Colonic mucosa (tissue), 4 donors: Measurements from ENCODE around the gene MYCN. TPM values are rescaled to one million over a fixed set of nuclear protein-coding genes. Genes with fewer than 3 reads are reported as not detected.

Source experiments
- DNase-seq: peaks from one replicate; pipeline ENCODE4 v3.0.0-alpha.2; 2020
- H3K27ac ChIP-seq: fragments of 200-600 bp; one replicate; pipeline ENCODE4 v1.8.0; 2021
- H3K27me3 ChIP-seq: fragments of 200-600 bp; one replicate; pipeline ENCODE4 v1.8.0; 2021
- H3K36me3 ChIP-seq: fragments of 200-600 bp; one replicate; pipeline ENCODE4 v1.8.0; 2021
- H3K4me1 ChIP-seq: fragments of 200-600 bp; one replicate; pipeline ENCODE4 v1.8.0; 2021; ENCODE audit warnings: mild to moderate bottlenecking
- H3K4me3 ChIP-seq: fragments of 200-600 bp; one replicate; pipeline ENCODE4 v1.8.0; 2021
- H3K9ac ChIP-seq, 2 donors: one replicate each; pipeline ENCODE4 v1.7.0; 2013; ENCODE audit warnings: control low read depth in 2 of 2, low read depth in 2 of 2, low read length in 2 of 2
- H3K9me3 ChIP-seq: fragments of 200-600 bp; one replicate; pipeline ENCODE4 v1.8.0; 2021
- intact Hi-C: fragments of 100-400 bp; cut with DNase I; formaldehyde crosslinking; loops from one replicate; pipeline ENCODE4 v1.14.1; 2022
- total RNA-seq, 2 donors: library from RNA; stranded (reverse); fragmentation: NEBNext Ultra II Directional in 1 of 2; extraction: Animal tissue kit (Norgen Biotek cat#: 25700) in 1 of 2; gene quantifications; one replicate each; pipeline ENCODE4 v1.2.1, GENCODE V29; 2021
- TF ChIP-seq, protein P1 (sequence below): fragments of 200-600 bp; IDR thresholded peaks from one replicate; pipeline ENCODE4 v1.8.0; 2022; ENCODE audit warnings: antibody characterized with exemption, mild to moderate bottlenecking
- donor health status: healthy.
- donor health status: DM: no; HTN: no; CAD: no.
- donor health status: DM: no; HTN: no; CAD: no.

Gene MYCN
- total RNA-seq, 2 donors from 2014 or later, result 1.5 to 1.7 TPM

DNA sequence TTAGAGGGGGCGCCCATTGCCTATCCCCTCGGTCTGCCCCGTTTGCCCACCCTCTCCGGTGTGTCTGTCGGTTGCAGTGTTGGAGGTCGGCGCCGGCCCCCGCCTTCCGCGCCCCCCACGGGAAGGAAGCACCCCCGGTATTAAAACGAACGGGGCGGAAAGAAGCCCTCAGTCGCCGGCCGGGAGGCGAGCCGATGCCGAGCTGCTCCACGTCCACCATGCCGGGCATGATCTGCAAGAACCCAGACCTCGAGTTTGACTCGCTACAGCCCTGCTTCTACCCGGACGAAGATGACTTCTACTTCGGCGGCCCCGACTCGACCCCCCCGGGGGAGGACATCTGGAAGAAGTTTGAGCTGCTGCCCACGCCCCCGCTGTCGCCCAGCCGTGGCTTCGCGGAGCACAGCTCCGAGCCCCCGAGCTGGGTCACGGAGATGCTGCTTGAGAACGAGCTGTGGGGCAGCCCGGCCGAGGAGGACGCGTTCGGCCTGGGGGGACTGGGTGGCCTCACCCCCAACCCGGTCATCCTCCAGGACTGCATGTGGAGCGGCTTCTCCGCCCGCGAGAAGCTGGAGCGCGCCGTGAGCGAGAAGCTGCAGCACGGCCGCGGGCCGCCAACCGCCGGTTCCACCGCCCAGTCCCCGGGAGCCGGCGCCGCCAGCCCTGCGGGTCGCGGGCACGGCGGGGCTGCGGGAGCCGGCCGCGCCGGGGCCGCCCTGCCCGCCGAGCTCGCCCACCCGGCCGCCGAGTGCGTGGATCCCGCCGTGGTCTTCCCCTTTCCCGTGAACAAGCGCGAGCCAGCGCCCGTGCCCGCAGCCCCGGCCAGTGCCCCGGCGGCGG is 1.7 kb downstream of the MYCN start:
- peak overlapping the region; percentile 51 for H3K4me3 ChIP-seq
- TF ChIP-seq, protein P1, sequence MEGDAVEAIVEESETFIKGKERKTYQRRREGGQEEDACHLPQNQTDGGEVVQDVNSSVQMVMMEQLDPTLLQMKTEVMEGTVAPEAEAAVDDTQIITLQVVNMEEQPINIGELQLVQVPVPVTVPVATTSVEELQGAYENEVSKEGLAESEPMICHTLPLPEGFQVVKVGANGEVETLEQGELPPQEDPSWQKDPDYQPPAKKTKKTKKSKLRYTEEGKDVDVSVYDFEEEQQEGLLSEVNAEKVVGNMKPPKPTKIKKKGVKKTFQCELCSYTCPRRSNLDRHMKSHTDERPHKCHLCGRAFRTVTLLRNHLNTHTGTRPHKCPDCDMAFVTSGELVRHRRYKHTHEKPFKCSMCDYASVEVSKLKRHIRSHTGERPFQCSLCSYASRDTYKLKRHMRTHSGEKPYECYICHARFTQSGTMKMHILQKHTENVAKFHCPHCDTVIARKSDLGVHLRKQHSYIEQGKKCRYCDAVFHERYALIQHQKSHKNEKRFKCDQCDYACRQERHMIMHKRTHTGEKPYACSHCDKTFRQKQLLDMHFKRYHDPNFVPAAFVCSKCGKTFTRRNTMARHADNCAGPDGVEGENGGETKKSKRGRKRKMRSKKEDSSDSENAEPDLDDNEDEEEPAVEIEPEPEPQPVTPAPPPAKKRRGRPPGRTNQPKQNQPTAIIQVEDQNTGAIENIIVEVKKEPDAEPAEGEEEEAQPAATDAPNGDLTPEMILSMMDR, result no peak
- H3K36me3 ChIP-seq, result no peaks in the 10 kb centered on the region
- no peak overlapping the region for H3K27ac ChIP-seq
- no peaks in the 10 kb centered on the region for H3K9me3 ChIP-seq
- H3K4me1 ChIP-seq, result peaks cover 6% of the 10 kb centered on the region
- H3K9ac ChIP-seq, result peak overlapping the region in 1 of 2 donors; percentile 29
- H3K27me3 ChIP-seq, result peaks cover 17% of the 10 kb centered on the region
- intact Hi-C loops, result loop anchor here (2.0 kb wide), 1 partner anchor 277 kb away; no protein-coding TSS in a partner anchor
- DNase-seq, result peak; percentile 30

DNA sequence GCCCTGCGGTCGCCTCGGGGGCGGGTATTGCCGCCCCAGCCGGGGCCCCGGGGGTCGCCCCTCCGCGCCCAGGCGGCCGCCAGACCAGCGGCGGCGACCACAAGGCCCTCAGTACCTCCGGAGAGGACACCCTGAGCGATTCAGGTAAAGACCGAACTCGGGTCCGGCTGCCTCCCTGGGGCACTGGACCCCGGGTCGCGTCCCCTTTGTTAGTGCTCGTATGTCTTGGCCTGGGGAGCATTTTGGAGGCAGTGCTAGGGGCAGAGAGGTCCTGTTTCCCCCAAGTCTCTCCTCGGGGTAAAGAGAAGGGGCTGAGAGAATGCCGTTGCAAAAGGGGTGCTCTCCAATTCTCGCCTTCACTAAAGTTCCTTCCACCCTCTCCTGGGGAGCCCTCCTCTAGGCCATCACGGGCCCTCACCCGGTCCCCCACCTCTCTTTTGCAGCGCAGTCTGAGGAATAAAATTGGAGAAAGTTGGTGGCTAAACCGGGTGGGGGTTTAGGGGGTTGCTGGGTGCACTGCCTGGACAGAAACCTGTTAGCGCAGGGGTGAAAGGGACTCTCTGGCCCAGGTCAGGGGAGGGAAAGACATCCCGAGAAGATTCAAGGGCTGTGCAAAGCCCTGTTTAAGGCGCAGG is 2.5 kb downstream of the MYCN start:
- DNase-seq, result no peak
- Histone ChIP-seq H3K36me3 (no peaks in the 10 kb centered on the region), H3K9ac (peak overlapping the region; percentile 14 to 28), H3K9me3 (no peaks in the 10 kb centered on the region), H3K4me1 (peaks cover 6% of the 10 kb centered on the region), H3K4me3 (no peak overlapping the region), H3K27me3 (peaks cover 17% of the 10 kb centered on the region), H3K27ac (no peak overlapping the region)
- intact Hi-C loops, result no loop called here
- TF ChIP-seq, protein P1, result no peak

DNA sequence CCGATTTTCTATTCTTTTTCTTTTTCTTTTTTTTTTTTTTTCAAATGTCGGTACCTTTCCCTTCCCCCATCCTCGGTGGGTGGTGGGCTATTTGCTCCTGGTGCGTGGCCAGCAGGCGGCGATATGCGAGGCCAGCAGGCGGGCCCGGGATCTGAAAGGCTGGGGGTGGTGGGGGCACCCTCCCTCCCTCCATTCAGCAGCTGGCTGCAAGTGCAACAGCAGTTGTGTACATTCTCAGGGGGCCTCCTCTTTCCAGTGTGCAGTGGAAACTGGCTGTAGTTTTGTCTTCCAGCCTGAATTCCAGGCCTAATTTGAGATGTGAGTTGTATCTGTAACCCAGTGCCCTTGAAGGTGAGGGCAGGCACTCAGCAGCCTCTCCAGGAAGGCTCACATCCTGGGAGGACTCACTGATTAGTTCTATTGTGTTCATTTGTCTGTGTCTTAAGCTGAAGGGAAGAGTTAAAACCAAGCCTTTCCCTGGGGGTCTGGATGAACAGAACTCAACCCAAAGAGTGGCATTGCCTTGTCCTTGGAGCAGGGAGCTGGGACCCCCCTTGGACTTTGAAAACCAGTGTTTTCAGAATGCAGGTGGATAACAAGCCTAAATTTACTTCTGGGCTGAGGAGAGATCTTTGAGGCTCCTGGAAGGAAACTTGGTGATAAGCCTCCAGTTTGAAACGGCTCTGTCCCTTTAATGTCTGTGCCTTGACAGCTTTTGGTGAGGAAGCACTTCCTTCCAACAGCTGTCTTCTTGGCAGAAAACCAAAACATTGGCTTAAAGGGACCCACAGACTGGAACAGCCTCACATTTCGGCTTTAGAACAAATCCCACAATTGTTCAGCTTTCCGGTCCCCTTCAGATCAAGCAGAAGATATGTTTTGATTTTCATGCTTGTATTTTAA is 3.3 kb downstream of the MYCN start:
- Histone ChIP-seq H3K27ac (peak overlapping the region; percentile 9), H3K4me1 (peaks cover 6% of the 10 kb centered on the region)

DNA sequence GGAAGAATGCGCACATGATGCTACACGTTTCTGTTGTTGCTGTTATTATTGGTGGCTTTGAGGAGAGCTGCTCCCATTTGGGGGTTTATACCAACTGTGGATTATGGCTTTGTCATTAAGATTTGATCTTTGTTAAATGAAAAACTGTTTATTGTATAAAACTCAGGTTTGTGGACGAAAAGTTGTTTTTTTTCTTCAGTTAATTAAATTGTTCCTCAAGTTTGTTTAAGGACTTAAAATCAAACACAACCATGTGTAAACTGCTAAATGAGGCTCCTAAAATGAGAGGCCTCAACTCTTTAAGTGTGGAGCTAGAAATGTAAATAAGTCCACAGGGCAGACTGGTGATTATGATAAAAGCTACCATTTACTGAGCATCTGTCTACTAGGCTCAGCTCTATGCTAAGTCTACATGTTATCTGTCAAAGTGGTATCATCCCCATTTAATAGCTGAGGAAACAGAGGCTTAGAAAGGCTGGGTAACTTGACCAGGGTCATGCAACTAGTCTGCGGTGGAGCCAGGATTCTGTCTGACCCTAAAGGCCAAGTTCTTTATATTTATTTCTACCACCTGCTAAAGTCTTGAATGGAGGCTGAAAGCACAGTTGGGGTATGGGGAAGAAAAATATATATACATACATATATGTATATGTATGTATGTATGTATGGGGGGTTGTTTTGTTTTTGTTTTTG is 4.1 kb downstream of the MYCN start:
- no peaks in the 10 kb centered on the region for H3K9me3 ChIP-seq
- H3K27me3 ChIP-seq, result peaks cover 17% of the 10 kb centered on the region
- intact Hi-C loops, result no loop called here
- TF ChIP-seq, protein P1, result no peak
- no peak for DNase-seq
- no peak overlapping the region for H3K9ac ChIP-seq
- H3K4me3 ChIP-seq, result no peak overlapping the region
- peak overlapping the region; percentile 9 for H3K27ac ChIP-seq
- H3K4me1 ChIP-seq, result peaks cover 6% of the 10 kb centered on the region
- no peaks in the 10 kb centered on the region for H3K36me3 ChIP-seq

More for the DNA sequence above, 3.3 kb downstream of the MYCN start:
- no peak overlapping the region for H3K4me3 ChIP-seq
- no peaks in the 10 kb centered on the region for H3K36me3 ChIP-seq
- H3K27me3 ChIP-seq, result peaks cover 17% of the 10 kb centered on the region
- H3K9ac ChIP-seq, result peak overlapping the region; percentile 14 to 28
- peak; percentile 48 for DNase-seq
- TF ChIP-seq, protein P1, result peak; percentile 35
- H3K9me3 ChIP-seq, result no peaks in the 10 kb centered on the region
- intact Hi-C loops, result no loop called here
